ENCODE results near the gene CECR2.

GRCh38 chr22:17412232-17412631 is 43.0 kb downstream of the CECR2 start:
- TF ChIP-seq FOXK2 (IDR thresholded peaks at IDR 0.05): no peak
- no peak for TF ChIP-seq FOXA1 (IDR thresholded peaks at IDR 0.05)
- TF ChIP-seq HDGF (IDR thresholded peaks at IDR 0.05; ENCODE audit: borderline replicate concordance): no peak
- no peak for TF ChIP-seq TARDBP (IDR thresholded peaks at IDR 0.05)
- no peak for TF ChIP-seq FOXM1 (IDR thresholded peaks at IDR 0.05; ENCODE audit: borderline replicate concordance)
- no peak for TF ChIP-seq BHLHE40 (IDR thresholded peaks at IDR 0.05; ENCODE audit: borderline replicate concordance)
